ENCODE data around the gene FAM76A. TPM values are rescaled to one million over a fixed set of nuclear protein-coding genes. Genes with fewer than 3 reads are reported as not detected.

Gene FAM76A
- total and polyA plus RNA-seq, 4 donors: 1.7 to 7.4 (median 4.9) TPM

- H3K27me3 ChIP-seq (ENCODE audit: control insufficient read depth in 4 of 4, insufficient read depth in 4 of 4, low read length in 3 of 4): no peaks in the 10 kb centered on the region
- no peak for TF ChIP-seq YY1 (IDR thresholded peaks at IDR 0.05)
- TF ChIP-seq HNF4A (conservative IDR thresholded peaks at IDR 0.05): no peak
- no peak for TF ChIP-seq SP1 (IDR thresholded peaks at IDR 0.05)
- TF ChIP-seq NR2F2 (IDR thresholded peaks at IDR 0.05): no peak
- no peak for TF ChIP-seq FOXA1 (IDR thresholded peaks at IDR 0.05)
- TF ChIP-seq HNF4G (IDR thresholded peaks at IDR 0.05): no peak
- no peak for TF ChIP-seq MAX (IDR thresholded peaks at IDR 0.05)
- TF ChIP-seq REST (IDR thresholded peaks at IDR 0.05): no peak
- TF ChIP-seq GABPA (IDR thresholded peaks at IDR 0.05 in 1 of 2, conservative IDR thresholded peaks at IDR 0.05 in 1 of 2): no peak
- TF ChIP-seq JUND (IDR thresholded peaks at IDR 0.05): no peak
- TF ChIP-seq TAF1 (conservative IDR thresholded peaks at IDR 0.05): no peak
- TF ChIP-seq RXRA (IDR thresholded peaks at IDR 0.05): no peak
- no peak overlapping the region for H3K27ac ChIP-seq (ENCODE audit: low read depth in 1 of 2, low read length in 2 of 2)
- H3K36me3 ChIP-seq (ENCODE audit: control insufficient read depth in 4 of 4, insufficient read depth in 3 of 4, low read depth in 1 of 4, low read length in 3 of 4): peaks cover 4 to 24% (median 17%) of the 10 kb centered on the region in 4 donors
- no peak for DNase-seq (ENCODE audit: low spot score)
- H3K4me3 ChIP-seq (ENCODE audit: low read depth in 1 of 3, low read length in 3 of 3): no peak overlapping the region
- 98% methylated on average over 7 of the region's 7 CpGs for WGBS
- H3K4me1 ChIP-seq (ENCODE audit: control insufficient read depth in 4 of 4, insufficient read depth in 4 of 4, low read length in 3 of 4): no peaks in the 10 kb centered on the region
- H3K9me3 ChIP-seq (ENCODE audit: control insufficient read depth in 4 of 4, low read length in 3 of 4): no peaks in the 10 kb centered on the region
- no peak overlapping the region for H3K9ac ChIP-seq (ENCODE audit: low read depth in 1 of 2, low read length in 2 of 2)
Observed at GRCh38 chr1:27806758-27807157, 81.0 kb downstream of the FAM76A start.

GRCh38 chr1:27807385-27807784 is 81.6 kb downstream of the FAM76A start:
- Histone ChIP-seq H3K27me3 (ENCODE audit: control insufficient read depth in 4 of 4, insufficient read depth in 4 of 4, low read length in 3 of 4) (no peaks in the 10 kb centered on the region), H3K9ac (ENCODE audit: low read depth in 1 of 2, low read length in 2 of 2) (no peak overlapping the region), H3K36me3 (ENCODE audit: control insufficient read depth in 4 of 4, insufficient read depth in 3 of 4, low read depth in 1 of 4, low read length in 3 of 4) (peaks cover 2 to 22% (median 12%) of the 10 kb centered on the region in 4 donors), H3K4me1 (ENCODE audit: control insufficient read depth in 4 of 4, insufficient read depth in 4 of 4, low read length in 3 of 4) (no peaks in the 10 kb centered on the region), H3K9me3 (ENCODE audit: control insufficient read depth in 4 of 4, low read length in 3 of 4) (no peaks in the 10 kb centered on the region), H3K27ac (ENCODE audit: low read depth in 1 of 2, low read length in 2 of 2) (no peak overlapping the region), H3K4me3 (ENCODE audit: low read depth in 1 of 3, low read length in 3 of 3) (no peak overlapping the region)
- 83% methylated on average over 2 of the region's 2 CpGs for WGBS
- no peak for DNase-seq (ENCODE audit: low spot score)
- TF ChIP-seq YY1 (IDR thresholded peaks at IDR 0.05): no peak
- TF ChIP-seq FOXA1 (IDR thresholded peaks at IDR 0.05): no peak
- no peak for TF ChIP-seq EGR1 (IDR thresholded peaks at IDR 0.05; ENCODE audit: low read depth in 2 of 2)
- no peak for TF ChIP-seq MAX (IDR thresholded peaks at IDR 0.05)
- no peak for TF ChIP-seq GABPA (IDR thresholded peaks at IDR 0.05 in 1 of 2, conservative IDR thresholded peaks at IDR 0.05 in 1 of 2)
- TF ChIP-seq ZBTB33 (IDR thresholded peaks at IDR 0.05): no peak
- TF ChIP-seq RXRA (IDR thresholded peaks at IDR 0.05): no peak
- TF ChIP-seq HNF4G (IDR thresholded peaks at IDR 0.05): no peak
- no peak for TF ChIP-seq SP1 (IDR thresholded peaks at IDR 0.05)
- no peak for TF ChIP-seq NR2F2 (IDR thresholded peaks at IDR 0.05)
- TF ChIP-seq TAF1 (conservative IDR thresholded peaks at IDR 0.05): no peak
- TF ChIP-seq RAD21 (IDR thresholded peaks at IDR 0.05): no peak
- no peak for TF ChIP-seq CTCF (IDR thresholded peaks at IDR 0.05; ENCODE audit: low read depth, low read length, missing input control)
- no peak for TF ChIP-seq ATF3 (IDR thresholded peaks at IDR 0.05)
- TF ChIP-seq REST (IDR thresholded peaks at IDR 0.05): no peak
- no peak for TF ChIP-seq FOXA2 (IDR thresholded peaks at IDR 0.05)
- no peak for TF ChIP-seq HNF4A (conservative IDR thresholded peaks at IDR 0.05)
